HepG2 (cell line): Measurements from ENCODE around the gene PHRF1. TPM values are rescaled to one million over a fixed set of nuclear protein-coding genes. Genes with fewer than 3 reads are reported as not detected.

Experiments used
- DMAP1 ChIP-seq: IDR thresholded peaks from 2 replicates; pipeline ENCODE4 v1.6.1; 2016
- EP300 ChIP-seq, 3 experiments: sonication (generic) in 1 of 3; formaldehyde crosslinking in 1 of 3; IDR thresholded peaks; 2 replicates each; pipeline versions ENCODE4 v1.5.1 to v1.6.1; 2011 to 2020; ENCODE audit warnings: low read depth in 2 of 3, low read length in 2 of 3, borderline replicate concordance in 1 of 3, improper control_type of control experiment in 1 of 3, mild to moderate bottlenecking in 1 of 3, missing genetic modification reagents in 1 of 3, moderate library complexity in 1 of 3
- GFI1 ChIP-seq: sonication (generic); formaldehyde crosslinking; IDR thresholded peaks from 2 replicates; pipeline ENCODE4 v1.5.0; 2020; ENCODE audit warnings: missing genetic modification reagents, mild to moderate bottlenecking, borderline replicate concordance
- HCFC1 ChIP-seq: fragments of 150-350 bp; IDR thresholded peaks from 2 replicates; pipeline ENCODE4 v1.6.1; 2014; ENCODE audit warnings: low read depth, low read length
- IKZF4 ChIP-seq: sonication (generic); formaldehyde crosslinking; IDR thresholded peaks from 2 replicates; pipeline ENCODE4 v1.5.1; 2020; ENCODE audit warnings: borderline replicate concordance, mild to moderate bottlenecking, low read depth, missing genetic modification reagents; ENCODE audit errors: not compliant biosample characterization
- NFYC ChIP-seq: IDR thresholded peaks from 2 replicates; pipeline ENCODE4 v1.6.1; 2016; ENCODE audit warnings: missing genetic modification reagents, missing compliant biosample characterization
- PAX8 ChIP-seq: sonication (generic); formaldehyde crosslinking; IDR thresholded peaks from 2 replicates; pipeline ENCODE4 v1.8.0; 2022; ENCODE audit warnings: mild to moderate bottlenecking, missing genetic modification reagents, borderline replicate concordance
- POLR2A ChIP-seq, 2 experiments: IDR thresholded peaks; 2 replicates each; pipeline ENCODE4 v1.6.1; 2011; ENCODE audit warnings: low read depth in 2 of 2, low read length in 2 of 2, mild to moderate bottlenecking in 1 of 2, moderate library complexity in 1 of 2; ENCODE audit not compliant: insufficient read depth in 1 of 2
- TBX3 ChIP-seq: fragments of 450-650 bp; IDR thresholded peaks from 2 replicates; pipeline ENCODE4 v1.6.1; 2017; ENCODE audit warnings: antibody characterized with exemption, mild to moderate bottlenecking, inconsistent platforms, borderline replicate concordance
- ZFX ChIP-seq: sonication (generic); formaldehyde crosslinking; IDR thresholded peaks from 2 replicates; pipeline ENCODE4 v1.4.0; 2020; ENCODE audit warnings: mild to moderate bottlenecking, low read depth, missing genetic modification reagents, moderate library complexity
- ZNF121 ChIP-seq: sonication (generic); formaldehyde crosslinking; IDR thresholded peaks from 2 replicates; pipeline ENCODE4 v1.5.0; 2020; ENCODE audit warnings: mild to moderate bottlenecking, missing genetic modification reagents
- ZNF724P ChIP-seq: sonication (generic); formaldehyde crosslinking; IDR thresholded peaks from 2 replicates; pipeline ENCODE4 v1.8.0; 2022; ENCODE audit warnings: missing genetic modification reagents, borderline replicate concordance
- ZSCAN9 ChIP-seq: IDR thresholded peaks from 2 replicates; pipeline ENCODE4 v1.6.1; 2016; ENCODE audit warnings: borderline replicate concordance
- polyA plus RNA-seq, 8 experiments: library from polyadenylated mRNA; depleted of rRNA in 3 of 8; stranded (reverse) in 7 of 8; unstranded in 1 of 8; fragments of >200 nt; fragmentation: Illumina TruSeq in 4 of 8; extraction: Trizol in 4 of 8; gene quantifications; 2 replicates each; pipeline versions ENCODE4 v1.2.1 to v1.2.3, GENCODE V29; 2011 to 2016; ENCODE audit warnings: low read depth in 4 of 8, missing spikeins in 1 of 8, mixed read lengths in 1 of 8; ENCODE audit not compliant: insufficient read depth in 1 of 8
- total RNA-seq, 5 experiments: library from RNA; depleted of rRNA; stranded (reverse); fragments of >200 nt; fragmentation: Illumina TruSeq; extraction: Trizol; gene quantifications; 2 replicates each; pipeline ENCODE4 v1.2.3, GENCODE V29; 2016; ENCODE audit warnings: low read depth in 1 of 5
- TF ChIP-seq, protein P1 (sequence below): sonication (generic); formaldehyde crosslinking; IDR thresholded peaks from 2 replicates; pipeline ENCODE4 v1.5.1; 2020; ENCODE audit warnings: mild to moderate bottlenecking, missing genetic modification reagents, moderate library complexity
- TF ChIP-seq, protein P2 (sequence below): IDR thresholded peaks from 2 replicates; pipeline ENCODE4 v1.6.1; 2018; ENCODE audit warnings: missing genetic modification reagents
- TF ChIP-seq, protein P3 (sequence below): sonication (generic); formaldehyde crosslinking; IDR thresholded peaks from 2 replicates; pipeline ENCODE4 v1.8.0; 2022; ENCODE audit warnings: missing genetic modification reagents, mild to moderate bottlenecking, borderline replicate concordance
- TF ChIP-seq, protein P4 (sequence below): sonication (generic); formaldehyde crosslinking; IDR thresholded peaks from 2 replicates; pipeline ENCODE4 v1.4.0; 2020; ENCODE audit warnings: missing genetic modification reagents
- TF ChIP-seq, protein P5 (sequence below): sonication (generic); IDR thresholded peaks from 2 replicates; pipeline ENCODE4 v1.6.1; 2016; ENCODE audit warnings: low read depth, borderline replicate concordance

PHRF1 gene
- total and polyA plus RNA-seq, 2 of the 13 experiments (the other 11 are each of a cell fraction or from before 2014, with no cell fraction given): 8.2 to 16.7 TPM

DNA sequence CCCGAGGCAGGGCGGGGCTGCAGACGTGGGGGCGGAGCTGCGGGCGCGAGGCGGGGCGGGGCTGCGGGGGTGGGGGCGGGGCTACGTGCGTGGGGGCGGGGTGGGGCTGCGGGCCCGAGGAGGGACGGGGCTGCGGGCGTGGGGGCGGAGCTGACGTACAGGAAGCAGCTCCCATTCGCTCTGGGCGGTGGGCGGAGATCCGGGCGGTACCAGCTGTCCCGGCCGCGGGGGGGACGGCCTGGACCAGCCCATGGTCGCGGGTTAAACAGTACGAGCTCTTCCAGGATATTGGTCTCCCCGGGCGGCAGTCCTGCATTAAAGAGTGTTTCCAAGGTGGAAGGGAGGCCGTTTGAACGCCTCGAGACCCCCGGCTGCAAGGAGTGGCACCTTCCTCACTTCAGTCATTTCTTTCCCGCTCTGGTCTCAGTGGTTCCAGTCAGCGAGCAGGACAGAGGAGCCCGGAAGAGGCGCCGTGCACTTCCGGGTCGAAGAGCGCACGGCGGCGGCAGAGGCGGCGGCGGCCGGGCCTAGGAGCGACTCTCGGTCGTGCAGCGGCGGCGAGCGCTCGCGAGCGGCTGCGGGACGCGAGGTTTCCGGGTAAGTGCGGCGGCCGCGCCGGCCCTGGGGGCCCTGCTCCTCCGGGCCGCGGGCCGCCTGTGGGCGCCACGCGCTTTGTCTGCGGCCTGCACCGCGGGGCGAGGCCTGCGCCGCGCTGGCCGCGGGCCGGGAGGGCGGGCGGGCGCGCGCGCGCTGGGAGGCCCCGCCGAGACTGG lies at the start of gene PHRF1 (continued):
- TF ChIP-seq, protein P1, sequence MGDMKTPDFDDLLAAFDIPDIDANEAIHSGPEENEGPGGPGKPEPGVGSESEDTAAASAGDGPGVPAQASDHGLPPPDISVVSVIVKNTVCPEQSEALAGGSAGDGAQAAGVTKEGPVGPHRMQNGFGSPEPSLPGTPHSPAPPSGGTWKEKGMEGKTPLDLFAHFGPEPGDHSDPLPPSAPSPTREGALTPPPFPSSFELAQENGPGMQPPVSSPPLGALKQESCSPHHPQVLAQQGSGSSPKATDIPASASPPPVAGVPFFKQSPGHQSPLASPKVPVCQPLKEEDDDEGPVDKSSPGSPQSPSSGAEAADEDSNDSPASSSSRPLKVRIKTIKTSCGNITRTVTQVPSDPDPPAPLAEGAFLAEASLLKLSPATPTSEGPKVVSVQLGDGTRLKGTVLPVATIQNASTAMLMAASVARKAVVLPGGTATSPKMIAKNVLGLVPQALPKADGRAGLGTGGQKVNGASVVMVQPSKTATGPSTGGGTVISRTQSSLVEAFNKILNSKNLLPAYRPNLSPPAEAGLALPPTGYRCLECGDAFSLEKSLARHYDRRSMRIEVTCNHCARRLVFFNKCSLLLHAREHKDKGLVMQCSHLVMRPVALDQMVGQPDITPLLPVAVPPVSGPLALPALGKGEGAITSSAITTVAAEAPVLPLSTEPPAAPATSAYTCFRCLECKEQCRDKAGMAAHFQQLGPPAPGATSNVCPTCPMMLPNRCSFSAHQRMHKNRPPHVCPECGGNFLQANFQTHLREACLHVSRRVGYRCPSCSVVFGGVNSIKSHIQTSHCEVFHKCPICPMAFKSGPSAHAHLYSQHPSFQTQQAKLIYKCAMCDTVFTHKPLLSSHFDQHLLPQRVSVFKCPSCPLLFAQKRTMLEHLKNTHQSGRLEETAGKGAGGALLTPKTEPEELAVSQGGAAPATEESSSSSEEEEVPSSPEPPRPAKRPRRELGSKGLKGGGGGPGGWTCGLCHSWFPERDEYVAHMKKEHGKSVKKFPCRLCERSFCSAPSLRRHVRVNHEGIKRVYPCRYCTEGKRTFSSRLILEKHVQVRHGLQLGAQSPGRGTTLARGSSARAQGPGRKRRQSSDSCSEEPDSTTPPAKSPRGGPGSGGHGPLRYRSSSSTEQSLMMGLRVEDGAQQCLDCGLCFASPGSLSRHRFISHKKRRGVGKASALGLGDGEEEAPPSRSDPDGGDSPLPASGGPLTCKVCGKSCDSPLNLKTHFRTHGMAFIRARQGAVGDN (CRISPR knock-in tag): peak; percentile 36; the same call in 1 of the 2 replicates
- TF ChIP-seq GFI1: peak; percentile 40; the same call in 1 of the 2 replicates
- TF ChIP-seq POLR2A (IDR thresholded peaks at IDR 0.05; ENCODE audit: insufficient read depth in 1 of 2, low read depth in 2 of 2, low read length in 2 of 2): peak in 1 of 2 experiments; percentile 85; a peak in 2 of 4 replicates
- TF ChIP-seq ZNF724P (CRISPR knock-in tag): no peak
- TF ChIP-seq NFYC (CRISPR knock-in tag): peak; percentile 67
- 0 out of 2 replicates have a peak, but pooled peaks have one; percentile 32 for TF ChIP-seq ZSCAN9 (CRISPR knock-in tag)
- 0 out of 2 replicates have a peak, but pooled peaks have one; percentile 33 for TF ChIP-seq DMAP1
- TF ChIP-seq ZNF121 (CRISPR knock-in tag): no peak
- TF ChIP-seq, protein P2, sequence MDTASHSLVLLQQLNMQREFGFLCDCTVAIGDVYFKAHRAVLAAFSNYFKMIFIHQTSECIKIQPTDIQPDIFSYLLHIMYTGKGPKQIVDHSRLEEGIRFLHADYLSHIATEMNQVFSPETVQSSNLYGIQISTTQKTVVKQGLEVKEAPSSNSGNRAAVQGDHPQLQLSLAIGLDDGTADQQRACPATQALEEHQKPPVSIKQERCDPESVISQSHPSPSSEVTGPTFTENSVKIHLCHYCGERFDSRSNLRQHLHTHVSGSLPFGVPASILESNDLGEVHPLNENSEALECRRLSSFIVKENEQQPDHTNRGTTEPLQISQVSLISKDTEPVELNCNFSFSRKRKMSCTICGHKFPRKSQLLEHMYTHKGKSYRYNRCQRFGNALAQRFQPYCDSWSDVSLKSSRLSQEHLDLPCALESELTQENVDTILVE (CRISPR knock-in tag): peak; percentile 84; the same call in 1 of the 2 replicates
- 0 out of 4 replicates have a peak, but pooled peaks of 1 of the 2 experiments have one; percentile 19 for TF ChIP-seq EP300 (IDR thresholded peaks at IDR 0.05; ENCODE audit: low read depth in 2 of 2, low read length in 2 of 2)
- TF ChIP-seq EP300 (CRISPR knock-in tag; IDR thresholded peaks at IDR 0.05; ENCODE audit: borderline replicate concordance): peak; percentile 39; the same call in 1 of the 2 replicates
- TF ChIP-seq HCFC1: peak; percentile 32; the same call in 1 of the 2 replicates
- peak; percentile 92 for TF ChIP-seq ZFX
- TF ChIP-seq, protein P3, sequence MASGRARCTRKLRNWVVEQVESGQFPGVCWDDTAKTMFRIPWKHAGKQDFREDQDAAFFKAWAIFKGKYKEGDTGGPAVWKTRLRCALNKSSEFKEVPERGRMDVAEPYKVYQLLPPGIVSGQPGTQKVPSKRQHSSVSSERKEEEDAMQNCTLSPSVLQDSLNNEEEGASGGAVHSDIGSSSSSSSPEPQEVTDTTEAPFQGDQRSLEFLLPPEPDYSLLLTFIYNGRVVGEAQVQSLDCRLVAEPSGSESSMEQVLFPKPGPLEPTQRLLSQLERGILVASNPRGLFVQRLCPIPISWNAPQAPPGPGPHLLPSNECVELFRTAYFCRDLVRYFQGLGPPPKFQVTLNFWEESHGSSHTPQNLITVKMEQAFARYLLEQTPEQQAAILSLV: no peak
- TF ChIP-seq, protein P4, sequence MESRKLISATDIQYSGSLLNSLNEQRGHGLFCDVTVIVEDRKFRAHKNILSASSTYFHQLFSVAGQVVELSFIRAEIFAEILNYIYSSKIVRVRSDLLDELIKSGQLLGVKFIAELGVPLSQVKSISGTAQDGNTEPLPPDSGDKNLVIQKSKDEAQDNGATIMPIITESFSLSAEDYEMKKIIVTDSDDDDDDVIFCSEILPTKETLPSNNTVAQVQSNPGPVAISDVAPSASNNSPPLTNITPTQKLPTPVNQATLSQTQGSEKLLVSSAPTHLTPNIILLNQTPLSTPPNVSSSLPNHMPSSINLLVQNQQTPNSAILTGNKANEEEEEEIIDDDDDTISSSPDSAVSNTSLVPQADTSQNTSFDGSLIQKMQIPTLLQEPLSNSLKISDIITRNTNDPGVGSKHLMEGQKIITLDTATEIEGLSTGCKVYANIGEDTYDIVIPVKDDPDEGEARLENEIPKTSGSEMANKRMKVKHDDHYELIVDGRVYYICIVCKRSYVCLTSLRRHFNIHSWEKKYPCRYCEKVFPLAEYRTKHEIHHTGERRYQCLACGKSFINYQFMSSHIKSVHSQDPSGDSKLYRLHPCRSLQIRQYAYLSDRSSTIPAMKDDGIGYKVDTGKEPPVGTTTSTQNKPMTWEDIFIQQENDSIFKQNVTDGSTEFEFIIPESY (CRISPR knock-in tag): no peak
- TF ChIP-seq, protein P5, sequence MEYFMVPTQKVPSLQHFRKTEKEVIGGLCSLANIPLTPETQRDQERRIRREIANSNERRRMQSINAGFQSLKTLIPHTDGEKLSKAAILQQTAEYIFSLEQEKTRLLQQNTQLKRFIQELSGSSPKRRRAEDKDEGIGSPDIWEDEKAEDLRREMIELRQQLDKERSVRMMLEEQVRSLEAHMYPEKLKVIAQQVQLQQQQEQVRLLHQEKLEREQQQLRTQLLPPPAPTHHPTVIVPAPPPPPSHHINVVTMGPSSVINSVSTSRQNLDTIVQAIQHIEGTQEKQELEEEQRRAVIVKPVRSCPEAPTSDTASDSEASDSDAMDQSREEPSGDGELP: no peak
- TF ChIP-seq TBX3: peak; percentile 16; the same call in 1 of the 2 replicates
- TF ChIP-seq PAX8 (CRISPR knock-in tag): no peak; the same call in 1 of the 2 replicates
- TF ChIP-seq IKZF4 (CRISPR knock-in tag): no peak
